ENCODE results near the gene PBX1. TPM values are rescaled to one million over a fixed set of nuclear protein-coding genes. Genes with fewer than 3 reads are reported as not detected.

The PBX1 gene
- total RNA-seq, 1 experiment from 2014 or later: 1.9 TPM

Small RNA genes lying within 50 kb of the gene (small RNA-seq; reads per million reads assigned to genes)
- gene RF00017: 0 reads per million in 2 experiments
- 0 reads per million in 2 experiments for gene RF00019
- 0 reads per million in 2 experiments for gene RNU6-171P

Data from SK-MEL-5 (cell line).